ENCODE measurements around the gene MPG. TPM values are rescaled to one million over a fixed set of nuclear protein-coding genes. Genes with fewer than 3 reads are reported as not detected.

Gene MPG
- total and polyA plus RNA-seq, 2 experiments from 2014 or later = 38.0 to 91.1 TPM

- H3K9me3 Mint-ChIP-seq = no peaks in the 10 kb centered on the region
Observed at GRCh38 chr16:61879-62281, 16.1 kb upstream of the MPG start.

More at GRCh38 chr16:61879-62281, 16.1 kb upstream of the MPG start:
- DNase-seq (ENCODE audit: low spot score) (peak; percentile 18), ATAC-seq (no peak)
- Histone ChIP-seq H3K27me3 (ENCODE audit: insufficient read depth) (no peaks in the 10 kb centered on the region), H3K9me2 (ENCODE audit: insufficient read depth) (no peaks in the 10 kb centered on the region), H3F3A (replicated peaks; ENCODE audit: low read depth) (no peaks in the 10 kb centered on the region), H3K79me2 (replicated peaks; ENCODE audit: insufficient read depth) (no peaks in the 10 kb centered on the region), H3K27ac (ENCODE audit: low read depth) (no peak overlapping the region), H2AFZ (no peak overlapping the region), H3K4me2 (no peak overlapping the region), H3K4me1 (ENCODE audit: insufficient read depth) (no peaks in the 10 kb centered on the region; the same call in 1 of the 2 replicates), H4K20me1 (replicated peaks; ENCODE audit: insufficient read depth) (no peaks in the 10 kb centered on the region; the same call in 1 of the 2 replicates), H3K4me3 (no peak overlapping the region), H3K36me3 (ENCODE audit: insufficient read depth) (0 out of 2 replicates have a peak, but pooled peaks cover 4% of the 10 kb centered on the region)
- H3K27ac Mint-ChIP-seq = no peak overlapping the region
- peaks cover 6% of the 10 kb centered on the region for H3K4me1 Mint-ChIP-seq
- TF ChIP-seq ZNF331 (CRISPR knock-in tag; IDR thresholded peaks at IDR 0.05; ENCODE audit: low read depth) = no peak
- TF ChIP-seq, protein P1, sequence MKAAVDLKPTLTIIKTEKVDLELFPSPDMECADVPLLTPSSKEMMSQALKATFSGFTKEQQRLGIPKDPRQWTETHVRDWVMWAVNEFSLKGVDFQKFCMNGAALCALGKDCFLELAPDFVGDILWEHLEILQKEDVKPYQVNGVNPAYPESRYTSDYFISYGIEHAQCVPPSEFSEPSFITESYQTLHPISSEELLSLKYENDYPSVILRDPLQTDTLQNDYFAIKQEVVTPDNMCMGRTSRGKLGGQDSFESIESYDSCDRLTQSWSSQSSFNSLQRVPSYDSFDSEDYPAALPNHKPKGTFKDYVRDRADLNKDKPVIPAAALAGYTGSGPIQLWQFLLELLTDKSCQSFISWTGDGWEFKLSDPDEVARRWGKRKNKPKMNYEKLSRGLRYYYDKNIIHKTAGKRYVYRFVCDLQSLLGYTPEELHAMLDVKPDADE (IDR thresholded peaks at IDR 0.05) = no peak
- TF ChIP-seq POLR2AphosphoS5 (IDR thresholded peaks at IDR 0.05; ENCODE audit: low read depth) = no peak
- no peak for TF ChIP-seq REST (IDR thresholded peaks at IDR 0.05; ENCODE audit: unreplicated experiment)
- TF ChIP-seq CREB1 (CRISPR knock-in tag; IDR thresholded peaks at IDR 0.05; ENCODE audit: low read depth) = no peak
- TF ChIP-seq, protein P2, sequence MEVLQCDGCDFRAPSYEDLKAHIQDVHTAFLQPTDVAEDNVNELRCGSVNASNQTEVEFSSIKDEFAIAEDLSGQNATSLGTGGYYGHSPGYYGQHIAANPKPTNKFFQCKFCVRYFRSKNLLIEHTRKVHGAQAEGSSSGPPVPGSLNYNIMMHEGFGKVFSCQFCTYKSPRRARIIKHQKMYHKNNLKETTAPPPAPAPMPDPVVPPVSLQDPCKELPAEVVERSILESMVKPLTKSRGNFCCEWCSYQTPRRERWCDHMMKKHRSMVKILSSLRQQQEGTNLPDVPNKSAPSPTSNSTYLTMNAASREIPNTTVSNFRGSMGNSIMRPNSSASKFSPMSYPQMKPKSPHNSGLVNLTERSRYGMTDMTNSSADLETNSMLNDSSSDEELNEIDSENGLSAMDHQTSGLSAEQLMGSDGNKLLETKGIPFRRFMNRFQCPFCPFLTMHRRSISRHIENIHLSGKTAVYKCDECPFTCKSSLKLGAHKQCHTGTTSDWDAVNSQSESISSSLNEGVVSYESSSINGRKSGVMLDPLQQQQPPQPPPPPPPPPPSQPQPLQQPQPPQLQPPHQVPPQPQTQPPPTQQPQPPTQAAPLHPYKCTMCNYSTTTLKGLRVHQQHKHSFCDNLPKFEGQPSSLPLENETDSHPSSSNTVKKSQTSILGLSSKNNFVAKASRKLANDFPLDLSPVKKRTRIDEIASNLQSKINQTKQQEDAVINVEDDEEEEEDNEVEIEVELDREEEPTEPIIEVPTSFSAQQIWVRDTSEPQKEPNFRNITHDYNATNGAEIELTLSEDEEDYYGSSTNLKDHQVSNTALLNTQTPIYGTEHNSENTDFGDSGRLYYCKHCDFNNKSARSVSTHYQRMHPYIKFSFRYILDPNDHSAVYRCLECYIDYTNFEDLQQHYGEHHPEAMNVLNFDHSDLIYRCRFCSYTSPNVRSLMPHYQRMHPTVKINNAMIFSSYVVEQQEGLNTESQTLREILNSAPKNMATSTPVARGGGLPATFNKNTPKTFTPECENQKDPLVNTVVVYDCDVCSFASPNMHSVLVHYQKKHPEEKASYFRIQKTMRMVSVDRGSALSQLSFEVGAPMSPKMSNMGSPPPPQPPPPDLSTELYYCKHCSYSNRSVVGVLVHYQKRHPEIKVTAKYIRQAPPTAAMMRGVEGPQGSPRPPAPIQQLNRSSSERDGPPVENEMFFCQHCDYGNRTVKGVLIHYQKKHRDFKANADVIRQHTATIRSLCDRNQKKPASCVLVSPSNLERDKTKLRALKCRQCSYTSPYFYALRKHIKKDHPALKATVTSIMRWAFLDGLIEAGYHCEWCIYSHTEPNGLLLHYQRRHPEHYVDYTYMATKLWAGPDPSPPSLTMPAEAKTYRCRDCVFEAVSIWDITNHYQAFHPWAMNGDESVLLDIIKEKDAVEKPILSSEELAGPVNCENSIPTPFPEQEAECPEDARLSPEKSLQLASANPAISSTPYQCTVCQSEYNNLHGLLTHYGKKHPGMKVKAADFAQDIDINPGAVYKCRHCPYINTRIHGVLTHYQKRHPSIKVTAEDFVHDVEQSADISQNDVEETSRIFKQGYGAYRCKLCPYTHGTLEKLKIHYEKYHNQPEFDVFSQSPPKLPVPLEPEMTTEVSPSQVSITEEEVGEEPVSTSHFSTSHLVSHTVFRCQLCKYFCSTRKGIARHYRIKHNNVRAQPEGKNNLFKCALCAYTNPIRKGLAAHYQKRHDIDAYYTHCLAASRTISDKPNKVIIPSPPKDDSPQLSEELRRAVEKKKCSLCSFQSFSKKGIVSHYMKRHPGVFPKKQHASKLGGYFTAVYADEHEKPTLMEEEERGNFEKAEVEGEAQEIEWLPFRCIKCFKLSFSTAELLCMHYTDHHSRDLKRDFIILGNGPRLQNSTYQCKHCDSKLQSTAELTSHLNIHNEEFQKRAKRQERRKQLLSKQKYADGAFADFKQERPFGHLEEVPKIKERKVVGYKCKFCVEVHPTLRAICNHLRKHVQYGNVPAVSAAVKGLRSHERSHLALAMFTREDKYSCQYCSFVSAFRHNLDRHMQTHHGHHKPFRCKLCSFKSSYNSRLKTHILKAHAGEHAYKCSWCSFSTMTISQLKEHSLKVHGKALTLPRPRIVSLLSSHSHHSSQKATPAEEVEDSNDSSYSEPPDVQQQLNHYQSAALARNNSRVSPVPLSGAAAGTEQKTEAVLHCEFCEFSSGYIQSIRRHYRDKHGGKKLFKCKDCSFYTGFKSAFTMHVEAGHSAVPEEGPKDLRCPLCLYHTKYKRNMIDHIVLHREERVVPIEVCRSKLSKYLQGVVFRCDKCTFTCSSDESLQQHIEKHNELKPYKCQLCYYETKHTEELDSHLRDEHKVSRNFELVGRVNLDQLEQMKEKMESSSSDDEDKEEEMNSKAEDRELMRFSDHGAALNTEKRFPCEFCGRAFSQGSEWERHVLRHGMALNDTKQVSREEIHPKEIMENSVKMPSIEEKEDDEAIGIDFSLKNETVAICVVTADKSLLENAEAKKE (CRISPR knock-in tag; IDR thresholded peaks at IDR 0.05) = no peak
- no peak for TF ChIP-seq EZH2phosphoT487 (IDR thresholded peaks at IDR 0.05; ENCODE audit: unreplicated experiment)
- no peak for TF ChIP-seq ZNF114 (CRISPR knock-in tag; IDR thresholded peaks at IDR 0.05)
- TF ChIP-seq STAT1 (IDR thresholded peaks at IDR 0.05; ENCODE audit: unreplicated experiment) = no peak
- peaks cover 9% of the 10 kb centered on the region for H3K27me3 Mint-ChIP-seq (ENCODE audit: insufficient read depth, low read depth, poor library complexity)
- no peak overlapping the region for H3K4me3 Mint-ChIP-seq
- H3K36me3 Mint-ChIP-seq (ENCODE audit: low read depth) = peaks cover 39% of the 10 kb centered on the region

Data from GM23338 (cell line).